Progenitor cell of endocrine pancreas (in vitro differentiated cells): Measurements from ENCODE around the gene KIAA0753. TPM values are rescaled to one million over a fixed set of nuclear protein-coding genes. Genes with fewer than 3 reads are reported as not detected.
A peak's percentile ranks its signal among the peaks of the same experiment; 100 is the strongest.

ENCODE experiments used
- DNase-seq: peaks from one replicate; pipeline ENCODE4 v3.0.0; 2021; ENCODE audit warnings: low spot score; ENCODE audit not compliant: unreplicated experiment
- H3K27ac Mint-ChIP-seq: 2 replicates; pipeline ENCODE4 v1.8.0; 2021; ENCODE audit warnings: mild to moderate bottlenecking, moderate library complexity, mixed read lengths
- H3K27me3 Mint-ChIP-seq: 2 replicates; pipeline ENCODE4 v1.8.0; 2021; ENCODE audit warnings: mixed read lengths
- H3K36me3 Mint-ChIP-seq: 2 replicates; pipeline ENCODE4 v1.8.0; 2022; ENCODE audit warnings: mixed read lengths; ENCODE audit not compliant: insufficient read depth
- H3K4me1 Mint-ChIP-seq: 2 replicates; pipeline ENCODE4 v1.8.0; 2021; ENCODE audit warnings: low read depth, mixed read lengths
- H3K4me3 Mint-ChIP-seq: 2 replicates; pipeline ENCODE4 v1.8.0; 2021; ENCODE audit warnings: low read depth, mild to moderate bottlenecking, moderate library complexity, mixed read lengths
- H3K9me3 Mint-ChIP-seq: 2 replicates; pipeline ENCODE4 v1.8.0; 2021; ENCODE audit warnings: low read depth, mixed read lengths
- CTCF ChIP-seq: fragments of 200-600 bp; sonication (generic); IDR thresholded peaks from one replicate; pipeline ENCODE4 v1.5.0; 2021; ENCODE audit warnings: antibody characterized with exemption, mild to moderate bottlenecking; ENCODE audit not compliant: unreplicated experiment
- total RNA-seq: library from RNA; stranded (reverse); gene quantifications from 2 replicates; pipeline ENCODE4 v1.2.1, GENCODE V29; 2021

KIAA0753 gene
- total RNA-seq, 1 donor from 2014 or later, result 55.9 TPM

GRCh38 chr17:6654841-6655731, 14.6 kb upstream of the KIAA0753 start:
- peaks cover 37% of the 10 kb centered on the region for H3K27me3 Mint-ChIP-seq

GRCh38 chr17:6651919-6652452, 11.5 kb upstream of the KIAA0753 start:
- H3K9me3 Mint-ChIP-seq, result no peaks in the 10 kb centered on the region
- H3K4me1 Mint-ChIP-seq, result peaks cover 32% of the 10 kb centered on the region
- peak overlapping the region; percentile 35 for H3K4me3 Mint-ChIP-seq
- peaks cover 29% of the 10 kb centered on the region for H3K27me3 Mint-ChIP-seq
- no peak for DNase-seq
- H3K27ac Mint-ChIP-seq, result no peak overlapping the region
- TF ChIP-seq CTCF, result no peak
- peaks cover 3% of the 10 kb centered on the region for H3K36me3 Mint-ChIP-seq

More at GRCh38 chr17:6654841-6655731, 14.6 kb upstream of the KIAA0753 start:
- no peak overlapping the region for H3K27ac Mint-ChIP-seq
- no peaks in the 10 kb centered on the region for H3K9me3 Mint-ChIP-seq
- DNase-seq, result no peak
- no peak for TF ChIP-seq CTCF
- H3K36me3 Mint-ChIP-seq, result no peaks in the 10 kb centered on the region
- H3K4me3 Mint-ChIP-seq, result peak overlapping the region; percentile 65
- peaks cover 31% of the 10 kb centered on the region for H3K4me1 Mint-ChIP-seq

- H3K27ac Mint-ChIP-seq, result peak within 1 kb of the TSS; percentile 96
- H3K4me3 Mint-ChIP-seq, result peak within 1 kb of the TSS; percentile 95
- H3K36me3 Mint-ChIP-seq, result peaks cover 3% of the 10 kb centered on the region
- peak; percentile 93 for DNase-seq
- no peaks in the 10 kb centered on the region for H3K9me3 Mint-ChIP-seq
- no peak for TF ChIP-seq CTCF
- peaks cover 32% of the 10 kb centered on the region for H3K4me1 Mint-ChIP-seq
- peaks cover 29% of the 10 kb centered on the region for H3K27me3 Mint-ChIP-seq
Observed at GRCh38 chr17:6651354-6651918, 10.9 kb upstream of the KIAA0753 start, which contains the start of the genes C17orf100 and MED31. Gene C17orf100, plus strand, starts transcription at chr17:6651762. Its CDS starts 152 bp downstream, at chr17:6651914. Gene MED31, minus strand, starts transcription at chr17:6651605. Its CDS starts 77 bp downstream, at chr17:6651528.

GRCh38 chr17:6648181-6648580, 7.7 kb upstream of the KIAA0753 start:
- no peak for DNase-seq
- H3K9me3 Mint-ChIP-seq, result no peaks in the 10 kb centered on the region
- peaks cover 16% of the 10 kb centered on the region for H3K4me1 Mint-ChIP-seq
- peaks cover 3% of the 10 kb centered on the region for H3K27me3 Mint-ChIP-seq
- H3K27ac Mint-ChIP-seq, result no peak overlapping the region
- no peak overlapping the region for H3K4me3 Mint-ChIP-seq
- no peak for TF ChIP-seq CTCF
- peaks cover 9% of the 10 kb centered on the region for H3K36me3 Mint-ChIP-seq

- Mint-ChIP-seq H3K9me3 (no peaks in the 10 kb centered on the region), H3K27ac (no peak overlapping the region), H3K27me3 (no peaks in the 10 kb centered on the region), H3K4me3 (no peak overlapping the region), H3K36me3 (peaks cover 6% of the 10 kb centered on the region), H3K4me1 (peaks cover 18% of the 10 kb centered on the region)
- TF ChIP-seq CTCF, result no peak
- no peak for DNase-seq
Observed at GRCh38 chr17:6643451-6644125, 3.1 kb upstream of the KIAA0753 start.
